Inflammatory macrophage treated with lipopolysaccharide for 1 hour (primary cell): Measurements from ENCODE around the gene TGM5.
"Not testable (repeated sequence)": the region's sequence is repeated elsewhere in the genome, so short reads cannot be mapped to it uniquely, and the experiment has no call there.

Experiments used
- DNase-seq, 2 donors: peaks; one replicate each; pipeline ENCODE4 v3.0.0-alpha.2; 2020 to 2022

Gene TGM5

DNA sequence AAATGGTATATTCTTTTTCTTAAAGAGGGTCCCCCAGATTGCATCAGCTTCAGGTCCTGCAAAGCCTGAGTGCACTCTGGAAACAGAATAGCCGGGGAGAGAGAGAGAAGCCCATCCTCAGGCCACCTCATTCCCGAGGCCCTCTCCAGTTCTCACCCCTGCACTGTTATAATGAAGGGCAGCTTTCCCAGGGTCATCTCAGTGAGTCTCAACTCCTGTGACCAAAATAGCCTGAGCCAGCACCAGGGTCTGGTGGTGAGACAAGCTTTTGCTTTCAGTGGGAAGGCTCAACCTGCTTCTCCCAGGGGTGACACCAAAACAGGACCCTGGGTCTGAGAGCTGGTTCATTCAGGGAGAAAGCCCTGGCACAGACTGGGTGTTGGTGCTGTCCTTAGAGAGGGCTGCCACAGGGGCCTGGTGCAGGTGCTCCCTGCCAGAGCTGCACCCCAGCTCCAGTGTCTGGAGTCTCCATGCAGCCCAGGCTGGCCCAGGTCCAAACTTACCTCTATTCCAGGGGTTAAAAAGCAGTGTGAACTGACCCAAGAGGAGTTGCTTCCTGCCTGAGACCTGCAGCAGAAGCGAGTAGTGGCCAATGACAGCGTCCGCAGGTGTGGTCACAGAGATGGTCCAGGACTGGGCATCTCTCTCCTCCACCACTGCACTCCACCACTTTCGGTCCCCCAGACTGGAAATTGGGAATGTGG is 52.0 kb downstream of the TGM5 start:
- DNase-seq, result no peak

DNA sequence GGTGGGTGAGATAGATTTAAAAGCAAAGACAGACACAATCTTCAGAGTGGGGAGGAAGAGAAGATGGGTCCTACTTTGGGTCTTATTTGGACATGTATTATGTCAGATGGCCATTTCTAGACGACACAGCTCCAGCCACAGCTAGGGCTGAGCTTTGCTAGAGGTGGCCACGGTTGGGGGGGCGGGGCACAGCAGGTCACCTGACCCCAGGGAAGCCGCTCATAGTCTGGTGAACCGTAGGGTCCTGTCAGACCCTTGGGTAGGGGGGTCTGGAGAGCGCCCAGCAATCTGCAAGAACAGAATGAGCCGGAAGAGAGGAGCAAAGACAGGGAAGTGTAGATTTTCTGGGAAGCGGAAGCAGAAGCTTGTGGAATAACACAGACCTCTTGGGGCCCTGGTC is 52.6 kb downstream of the TGM5 start:
- no peak for DNase-seq

DNA sequence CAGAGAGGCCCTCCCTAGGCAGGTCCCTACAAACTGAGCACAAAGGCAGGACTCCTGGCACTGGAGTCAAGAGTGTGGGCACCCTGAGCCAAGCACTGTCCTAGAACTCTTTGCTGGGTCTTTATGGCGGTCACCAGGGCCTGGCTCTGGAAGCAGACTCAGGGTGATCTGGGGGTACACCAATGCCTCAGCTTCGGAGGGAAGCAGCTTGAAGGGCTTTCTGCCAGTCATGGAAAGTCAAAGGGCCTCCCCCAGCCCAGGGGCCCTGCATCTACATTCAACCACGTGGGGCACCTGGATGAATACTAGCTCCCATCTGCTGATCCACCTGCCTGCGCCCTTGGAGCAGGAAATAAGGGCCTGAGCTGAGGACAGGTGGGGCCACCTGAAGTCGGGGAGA is 53.3 kb downstream of the TGM5 start:
- DNase-seq, result no peak

DNA sequence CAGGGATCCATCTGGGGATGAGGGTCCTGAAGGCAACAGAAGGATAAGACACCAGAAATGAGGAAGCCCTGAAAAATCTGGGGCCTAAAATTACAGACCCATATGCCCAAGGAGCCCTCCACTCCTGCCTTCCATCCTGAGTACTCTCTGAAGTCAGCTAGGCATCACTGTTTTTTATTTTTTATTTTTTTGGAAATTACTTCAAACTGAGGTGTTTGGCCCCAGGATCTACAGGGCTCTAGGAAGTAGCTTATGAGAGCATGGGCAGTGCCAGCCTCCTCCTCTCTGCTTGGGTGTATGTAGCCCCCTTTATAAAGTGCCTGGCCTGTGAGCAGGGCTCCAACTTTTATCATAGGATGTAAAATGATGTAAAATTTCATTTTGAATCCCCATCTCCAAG is 53.8 kb downstream of the TGM5 start:
- DNase-seq, result no peak

DNA sequence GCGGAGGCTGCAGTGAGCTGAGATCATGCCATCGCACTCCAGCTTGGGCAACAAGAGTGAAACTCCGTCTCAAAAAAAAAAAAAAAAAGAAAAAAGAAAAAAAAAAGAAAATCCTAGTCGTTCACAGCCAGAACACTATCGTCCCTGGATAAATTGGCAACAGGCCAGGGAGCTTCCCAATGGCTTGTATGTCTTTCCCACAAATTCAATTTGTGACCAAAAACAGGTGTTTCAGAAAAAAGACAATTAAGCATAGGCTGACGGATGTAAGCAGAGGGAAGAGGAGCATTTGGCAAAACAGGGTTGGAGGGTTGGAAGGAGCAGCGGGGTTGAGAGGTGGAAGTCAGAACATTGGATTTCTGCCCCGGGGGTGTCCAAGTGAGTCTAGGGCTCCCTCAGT is 54.4 kb downstream of the TGM5 start:
- DNase-seq, result no peak

DNA sequence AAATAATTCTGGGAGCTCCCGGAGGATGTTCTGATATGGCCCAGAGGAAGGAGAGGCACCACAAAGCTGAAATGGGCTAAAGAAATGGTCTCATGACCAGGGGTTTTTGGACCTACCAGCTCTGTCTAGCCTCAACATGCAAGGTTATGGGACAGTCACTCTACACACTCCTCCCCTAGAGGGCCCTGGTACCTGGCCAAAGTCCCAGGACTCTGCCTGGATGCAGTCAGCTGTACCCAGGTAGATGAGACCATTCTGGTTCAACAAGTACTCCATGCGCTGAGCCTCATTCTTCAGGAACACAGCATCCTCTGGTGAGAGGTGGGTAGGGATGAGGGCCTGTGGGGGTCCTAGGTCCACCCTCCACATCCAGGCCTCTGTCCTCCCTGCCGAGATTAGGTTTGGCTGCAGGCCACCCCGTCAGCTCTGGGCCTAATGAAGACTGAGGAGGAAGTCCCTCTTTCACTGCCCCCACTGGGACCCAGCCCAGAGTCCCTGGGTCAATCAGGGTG is 55.4 kb downstream of the TGM5 start:
- DNase-seq, result no peak

DNA sequence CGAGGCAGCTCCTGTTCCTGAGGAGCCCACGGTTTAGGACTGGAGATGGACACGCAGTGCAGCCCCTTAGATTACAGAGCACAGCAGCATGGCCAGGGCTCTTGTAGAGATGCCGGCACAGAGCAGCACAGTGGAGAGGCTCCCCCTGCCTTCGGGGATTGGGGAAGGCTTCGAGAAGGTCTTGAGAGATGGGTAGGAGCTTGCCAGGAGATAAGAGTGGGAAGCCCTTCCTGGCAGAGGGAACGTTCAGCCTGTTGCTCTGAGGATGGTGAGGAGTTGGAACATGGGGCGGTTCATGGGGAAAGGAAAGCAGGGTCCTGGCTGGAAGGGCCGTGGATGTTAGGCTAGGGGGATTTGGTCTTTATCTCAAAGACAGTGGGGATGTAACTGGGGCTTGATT is 55.9 kb downstream of the TGM5 start:
- no peak for DNase-seq

DNA sequence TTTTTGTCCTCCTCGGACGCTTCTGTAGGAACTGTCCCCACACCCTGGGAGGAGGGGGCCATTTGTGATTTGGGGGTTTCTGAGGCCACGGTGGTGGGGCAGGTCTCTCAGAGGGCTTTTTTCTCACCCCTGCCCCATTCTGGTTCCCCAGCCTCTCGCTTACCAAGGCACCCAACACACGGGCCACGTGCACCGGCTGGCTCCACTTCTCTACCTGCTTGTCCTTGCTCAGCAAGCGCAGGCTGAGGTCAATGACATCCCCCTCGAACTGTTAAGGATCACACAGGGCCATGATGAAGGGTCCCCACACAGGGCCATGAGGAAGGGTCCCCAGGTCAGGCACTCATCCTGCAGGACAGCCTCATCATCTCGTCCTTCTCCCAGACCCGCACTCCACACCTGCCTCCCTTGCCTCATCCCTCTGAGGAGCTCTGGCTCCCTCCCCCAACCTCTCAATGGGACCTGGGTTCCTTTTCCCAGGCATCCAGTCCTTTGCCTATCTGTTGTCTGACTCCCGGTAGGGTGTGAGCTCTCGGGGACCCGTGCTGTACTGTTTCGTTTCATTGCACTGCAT is 56.5 kb downstream of the TGM5 start:
- no peak for DNase-seq

DNA sequence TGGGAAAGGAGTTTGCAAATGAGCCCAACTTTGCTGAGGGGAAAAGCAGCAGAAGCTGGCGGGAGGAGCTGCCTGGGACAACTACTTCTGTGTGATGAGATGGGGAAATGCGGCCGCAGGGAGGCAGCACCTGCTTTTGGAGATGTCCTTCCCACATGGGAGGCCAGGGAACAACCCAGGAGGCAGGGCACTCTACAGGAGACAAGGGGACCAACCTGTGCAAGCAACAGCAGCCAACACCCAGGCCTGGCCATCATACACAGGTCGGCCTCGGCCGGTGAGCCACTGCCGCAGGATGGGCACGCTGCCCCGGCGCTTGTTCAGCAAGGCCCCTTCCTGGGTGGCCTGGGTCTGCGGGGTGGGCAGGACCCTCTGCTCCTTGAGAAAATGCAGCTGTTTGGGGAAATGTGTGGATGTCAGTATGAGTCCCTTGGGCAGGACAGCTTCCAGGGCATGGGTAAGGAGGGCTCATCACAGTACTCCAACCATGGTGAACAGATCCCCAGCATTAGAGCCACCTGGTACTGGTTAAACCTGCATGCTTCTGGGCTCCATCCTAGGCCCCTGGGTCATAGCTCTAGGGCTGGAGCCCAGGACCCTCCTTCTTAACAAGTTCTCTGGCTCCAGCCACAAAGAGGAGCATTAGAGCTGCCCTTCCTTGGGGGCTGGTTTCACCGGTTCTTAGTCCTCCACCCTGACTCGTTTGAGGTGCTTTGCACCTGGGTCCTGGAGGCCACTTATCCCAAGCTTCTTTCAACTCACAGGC is 57.5 kb downstream of the TGM5 start:
- no peak for DNase-seq

DNA sequence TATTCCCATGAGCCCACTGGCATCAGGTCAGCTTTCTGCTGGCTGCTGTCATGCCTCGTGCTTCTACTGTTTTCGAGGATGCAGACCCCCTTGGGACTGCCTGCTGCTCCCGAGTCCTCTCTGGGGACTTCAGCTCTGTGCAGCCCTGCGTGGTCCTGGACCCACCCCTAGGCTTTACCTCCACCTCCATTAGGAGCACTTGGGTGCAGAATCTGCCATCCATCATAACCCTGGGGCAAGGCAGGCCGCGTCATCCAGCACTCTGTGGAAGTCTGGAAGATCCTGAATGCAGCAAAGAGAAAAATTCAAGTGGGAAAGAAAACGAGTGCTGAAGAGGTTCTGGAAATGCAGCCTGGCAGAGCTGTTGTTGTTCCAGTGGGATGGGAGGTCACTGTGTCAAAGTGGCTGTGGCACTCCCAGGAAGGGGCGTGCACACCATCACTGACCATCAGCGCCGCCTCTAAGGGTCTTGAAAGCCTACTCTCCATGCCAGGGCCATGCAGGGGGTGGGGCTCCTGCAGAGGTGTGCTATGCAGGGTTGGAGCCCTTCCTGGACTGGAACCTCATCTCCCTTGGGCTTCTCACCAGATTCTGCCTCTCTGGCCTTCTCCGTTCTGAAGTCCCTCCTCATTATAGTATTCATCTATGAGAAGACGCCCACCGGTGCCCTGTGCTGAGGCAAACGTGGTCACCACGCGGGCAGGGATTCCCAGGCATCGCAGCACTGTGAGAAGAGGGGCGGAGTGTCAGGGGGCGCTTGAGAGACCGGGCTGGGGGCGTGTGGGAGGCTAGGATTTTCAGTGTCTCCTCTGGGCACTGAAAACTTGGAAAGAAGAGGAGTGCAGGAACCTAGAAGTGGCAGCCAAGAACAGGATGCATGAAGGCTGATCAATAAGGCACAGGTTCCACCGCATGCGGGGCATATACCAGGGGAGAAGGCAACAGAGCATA is 58.4 kb downstream of the TGM5 start:
- DNase-seq, result no peak

DNA sequence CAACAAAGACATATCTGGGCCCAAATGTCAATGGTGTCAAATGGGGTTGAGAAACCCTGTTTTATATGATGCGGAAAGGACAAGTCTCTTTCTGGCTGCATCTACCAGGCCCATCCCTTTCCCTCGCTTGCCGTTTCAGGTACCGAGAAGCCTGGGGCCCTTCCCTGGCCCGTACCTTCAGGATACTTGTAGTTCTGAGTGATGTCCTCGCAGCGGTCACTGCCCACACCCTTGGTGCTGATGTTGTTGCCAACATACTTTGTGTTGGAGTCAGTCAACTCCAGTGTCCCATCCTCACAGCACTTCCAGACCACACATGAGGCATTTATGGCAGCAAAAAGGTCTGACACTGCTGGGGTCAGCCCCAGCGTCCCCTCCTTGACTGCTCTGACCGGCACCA is 59.7 kb downstream of the TGM5 start:
- DNase-seq, result no peak

DNA sequence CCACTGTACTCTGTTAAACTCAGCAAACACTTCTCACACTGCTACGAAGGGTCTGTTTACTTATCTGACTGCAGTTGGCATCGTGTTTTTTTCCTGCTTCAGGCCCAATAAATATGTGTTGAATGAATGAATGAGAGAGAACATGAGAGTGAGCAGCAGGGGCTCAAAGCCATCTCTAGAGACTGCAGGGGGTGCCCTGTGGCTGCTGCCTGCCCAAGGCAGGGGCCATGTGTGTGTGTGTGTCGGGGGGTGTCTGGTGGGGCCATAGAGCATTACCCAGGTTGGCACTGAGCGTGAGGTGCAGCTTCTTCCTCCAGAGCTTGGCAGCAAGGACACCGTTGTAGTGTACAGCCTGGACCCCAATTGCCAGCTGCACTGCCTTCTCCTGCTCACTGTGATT is 60.7 kb downstream of the TGM5 start:
- no peak for DNase-seq

DNA sequence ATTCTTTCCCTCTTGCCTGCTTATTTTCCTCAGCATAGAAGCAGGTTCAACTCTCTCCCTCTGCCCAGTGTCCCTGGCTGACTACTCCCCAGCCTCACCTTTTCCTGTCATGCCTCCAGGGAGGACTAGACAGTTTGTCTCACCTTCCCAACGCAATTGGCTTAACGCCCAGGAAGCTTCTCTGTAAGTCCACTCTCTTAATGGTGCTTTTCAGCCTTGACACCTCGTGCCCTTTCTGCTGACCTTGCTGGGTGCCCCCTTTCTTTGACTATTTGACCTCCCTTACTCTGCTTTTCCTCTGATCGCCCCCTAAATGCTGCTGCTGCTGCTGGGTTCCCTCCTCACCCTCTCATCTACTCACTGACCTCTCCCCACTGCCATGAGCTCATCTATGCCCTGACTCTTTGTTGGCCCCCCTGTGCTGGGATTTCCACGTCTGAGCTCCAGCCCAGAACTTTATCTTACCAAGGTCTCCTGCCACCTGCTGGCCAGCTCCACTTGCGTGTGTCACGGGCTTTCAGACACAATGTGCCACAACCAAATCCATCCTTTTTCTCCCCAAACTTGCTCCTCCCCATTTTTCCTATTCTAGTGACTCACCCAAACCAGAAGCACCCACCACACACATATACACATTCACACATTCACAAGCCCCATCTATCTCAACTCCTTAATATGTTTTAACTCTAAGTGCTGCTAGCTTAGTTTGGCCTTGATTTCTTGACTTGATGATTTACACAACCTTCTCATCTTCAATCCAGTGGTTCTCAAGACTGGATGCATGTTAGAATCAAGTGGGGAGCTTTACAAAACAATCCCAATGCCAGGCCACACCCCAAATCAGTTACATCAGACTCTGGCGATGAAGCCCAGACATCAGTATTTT is 62.5 kb downstream of the TGM5 start:
- DNase-seq, result peak; percentile 32 to 57

DNA sequence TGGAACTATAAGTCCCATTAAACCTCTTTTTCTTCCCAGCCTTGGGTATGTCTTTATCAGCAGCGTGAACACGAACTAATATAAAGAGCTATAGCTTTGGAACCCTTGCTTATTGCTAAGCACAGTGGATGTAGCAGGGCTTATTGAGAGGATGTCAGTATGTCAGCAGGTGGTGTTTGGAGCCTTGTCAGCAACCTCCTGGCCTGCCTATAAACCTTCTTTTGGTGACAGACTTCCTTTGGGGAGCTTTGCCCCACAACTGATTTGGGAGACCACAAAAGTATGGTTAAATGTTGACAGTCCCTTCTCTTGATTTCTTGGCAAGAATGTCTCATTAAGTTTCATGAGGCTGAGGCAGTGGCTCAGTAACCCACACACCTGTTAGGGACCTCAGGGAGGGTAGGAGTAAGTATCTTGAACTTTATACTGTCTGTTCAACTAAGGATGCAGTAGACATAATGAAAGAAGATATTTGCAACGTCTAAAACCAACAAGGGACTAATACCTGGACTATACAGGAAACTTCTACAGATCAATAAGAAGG is 66.7 kb downstream of the TGM5 start:
- DNase-seq, result no peak

DNA sequence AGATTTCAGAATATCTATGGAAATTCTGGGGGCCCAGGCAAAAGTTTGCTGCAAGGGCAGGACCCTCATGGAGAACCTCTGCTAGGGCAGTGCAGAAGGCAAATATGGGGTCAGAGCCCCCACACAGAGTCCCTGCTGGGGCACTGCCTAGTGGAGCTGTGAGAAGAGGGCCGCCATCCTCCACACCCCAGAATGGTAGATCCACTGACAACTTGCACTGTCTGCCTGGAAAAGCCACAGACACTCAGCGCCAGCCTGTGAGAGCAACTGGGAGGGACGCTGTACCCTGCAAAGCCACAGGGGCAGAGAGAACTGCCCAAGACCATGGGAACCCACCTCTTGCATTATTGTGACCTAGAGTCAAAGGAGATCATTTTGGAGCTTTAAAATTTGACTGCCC is 67.7 kb downstream of the TGM5 start:
- DNase-seq, result no peak

DNA sequence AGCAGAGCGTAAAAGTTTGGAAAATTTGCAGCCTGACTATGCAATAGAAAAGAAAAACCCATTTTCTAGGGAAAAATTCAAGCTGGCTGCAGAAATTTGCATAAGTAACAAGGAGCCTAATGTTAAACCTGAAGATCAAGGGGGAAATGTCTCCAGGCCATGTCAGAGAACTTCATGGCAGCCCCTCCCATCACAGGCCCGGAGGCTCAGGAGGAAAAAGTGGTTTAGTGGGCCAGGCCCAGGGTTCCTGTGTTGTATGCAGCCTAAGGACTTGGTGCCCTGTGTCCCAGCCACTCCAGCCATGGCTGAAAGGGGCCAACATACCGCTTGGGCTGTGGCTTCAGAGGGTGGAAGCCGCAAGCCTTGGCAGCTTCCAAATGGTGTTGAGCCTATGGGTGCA is 68.2 kb downstream of the TGM5 start:
- not testable (repeated sequence) for DNase-seq

DNA sequence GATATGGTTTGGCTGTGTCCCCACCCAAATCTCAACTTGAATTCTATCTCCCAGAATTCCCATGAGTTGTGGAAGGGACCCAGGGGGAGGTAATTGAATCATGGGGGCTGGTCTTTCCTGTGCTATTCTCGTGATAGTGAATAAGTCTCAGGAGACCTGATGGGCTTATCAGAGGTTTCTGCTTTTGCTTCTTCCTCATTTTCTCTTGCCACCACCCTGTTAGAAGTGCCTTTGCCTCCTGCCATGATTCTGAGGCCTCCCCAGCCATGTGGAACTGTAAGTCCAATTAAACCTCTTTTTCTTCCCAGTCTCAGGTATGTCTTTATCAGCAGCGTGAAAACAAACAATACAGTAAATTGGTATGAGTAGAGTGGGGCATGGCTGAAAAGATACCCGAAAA is 69.0 kb downstream of the TGM5 start:
- peak in 1 of 2 donors; percentile 10 for DNase-seq

DNA sequence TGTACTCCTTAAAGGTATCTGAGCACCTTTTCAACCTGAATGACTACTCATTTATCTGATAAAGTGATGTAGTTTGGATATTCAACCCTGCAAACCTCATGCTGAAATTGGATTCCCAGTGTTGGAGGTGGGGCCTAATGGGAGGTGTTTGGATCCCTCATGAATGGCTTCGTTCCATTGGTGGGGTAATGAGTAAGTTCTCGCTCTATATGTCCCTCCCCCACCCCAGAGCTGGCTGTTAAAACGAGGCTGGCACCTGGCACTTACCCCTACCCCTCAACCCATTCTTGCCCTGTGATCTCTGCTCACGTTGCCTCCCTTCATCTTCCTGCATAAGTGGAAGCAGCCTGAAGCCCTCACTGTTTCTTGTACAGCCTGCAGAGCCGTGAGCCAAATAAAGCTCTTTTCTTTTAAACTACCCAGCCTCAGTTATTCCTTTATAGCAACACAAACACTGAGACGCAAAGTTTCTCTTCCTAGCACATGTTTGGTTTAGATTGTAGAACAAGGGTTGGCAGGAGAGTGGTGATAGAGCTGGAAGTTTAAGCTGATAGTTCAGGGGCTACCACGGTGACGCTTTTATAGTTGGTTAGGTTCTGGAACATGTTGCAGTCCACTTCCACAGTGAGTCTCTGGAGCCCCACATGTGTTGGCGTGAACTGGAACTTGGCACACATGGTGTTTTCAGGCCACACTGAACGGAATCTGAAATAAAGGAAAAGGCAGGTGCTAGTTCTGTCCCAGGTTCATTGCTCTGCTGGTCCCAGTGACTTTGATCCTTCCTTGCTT is 69.8 kb downstream of the TGM5 start:
- DNase-seq, result no peak

DNA sequence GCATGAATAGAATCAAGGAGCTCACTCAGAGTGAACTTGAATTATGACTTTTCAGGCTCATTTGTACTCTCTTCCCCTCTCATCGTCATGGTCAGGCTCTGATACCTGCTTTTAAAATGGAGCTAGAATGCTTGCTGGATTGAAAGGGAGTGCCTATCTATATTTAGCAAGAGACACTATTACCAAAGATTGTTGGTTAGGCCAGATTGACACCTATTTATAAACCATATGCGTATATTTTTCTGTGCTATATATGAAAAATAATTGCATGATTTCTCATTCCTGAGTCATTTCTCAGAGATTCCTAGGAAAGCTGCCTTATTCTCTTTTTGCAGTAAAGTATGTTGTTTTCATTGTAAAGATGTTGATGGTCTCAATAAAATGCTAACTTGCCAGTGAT is 71.9 kb downstream of the TGM5 start:
- no peak for DNase-seq

DNA sequence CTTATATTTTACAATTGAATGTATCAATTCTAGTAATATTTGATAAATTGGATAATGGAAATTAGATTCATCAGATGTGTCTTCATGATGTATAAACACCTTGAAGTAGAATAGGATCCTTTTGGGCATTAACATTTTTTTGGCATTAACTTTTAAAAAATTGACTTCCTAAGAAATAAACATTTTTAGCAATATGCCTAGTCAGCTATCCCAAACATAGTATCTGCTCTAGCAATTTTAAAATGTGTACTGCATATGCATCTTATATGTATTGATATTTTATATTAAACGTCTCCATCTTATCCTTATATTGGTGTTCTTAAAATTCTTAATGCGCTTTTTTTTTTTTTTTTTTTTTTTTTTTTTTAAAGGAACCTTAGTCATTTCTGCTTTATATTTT is 73.0 kb downstream of the TGM5 start:
- DNase-seq, result no peak

DNA sequence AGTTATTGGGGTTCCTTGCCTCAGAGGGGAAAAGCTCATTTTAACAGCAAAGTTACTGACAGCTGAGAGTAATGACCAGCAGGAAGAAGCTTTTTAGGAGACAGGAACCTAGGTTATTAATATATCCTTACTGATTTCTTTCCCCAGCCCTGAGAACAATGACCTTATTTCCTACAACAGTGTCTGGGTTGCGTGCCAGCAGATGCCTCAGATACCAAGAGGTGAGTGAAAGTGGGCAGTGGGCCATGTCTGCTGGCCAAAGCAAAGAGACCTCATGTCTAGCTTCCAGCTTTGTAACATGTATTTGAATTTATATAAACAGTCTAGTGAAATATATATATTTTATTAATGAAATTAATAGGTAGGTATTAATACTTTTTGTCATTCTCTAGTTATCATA is 76.5 kb downstream of the TGM5 start:
- DNase-seq, result no peak
